Smooth muscle cell (in vitro differentiated cells): ENCODE results near the gene GNG4. TPM values are rescaled to one million over a fixed set of nuclear protein-coding genes. Genes with fewer than 3 reads are reported as not detected.

Experiments used
- DNase-seq: peaks from one replicate; lab custom pipeline; 2025; ENCODE audit not compliant: unreplicated experiment; lab: John Stamatoyannopoulos, UW
- H2AFZ ChIP-seq: fragments of 200-600 bp; sonication (generic); 2 replicates; pipeline ENCODE4 v1.6.0; 2016; ENCODE audit warnings: antibody characterized with exemption, low read depth, mild to moderate bottlenecking
- H3F3A ChIP-seq: fragments of 200-600 bp; sonication (generic); 2 replicates; pipeline ENCODE4 v1.6.0; 2017; ENCODE audit warnings: antibody characterized with exemption, low read depth
- H3K27ac ChIP-seq: fragments of 200-600 bp; sonication (generic); 2 replicates; pipeline ENCODE4 v1.5.1; 2016; ENCODE audit warnings: low read depth, mild to moderate bottlenecking
- H3K27me3 ChIP-seq: fragments of 200-600 bp; sonication (generic); 2 replicates; pipeline ENCODE4 v1.6.1; 2016; ENCODE audit warnings: low read depth, mild to moderate bottlenecking
- H3K36me3 ChIP-seq: fragments of 200-600 bp; sonication (generic); 2 replicates; pipeline ENCODE4 v1.5.1; 2016; ENCODE audit warnings: low read depth
- H3K4me1 ChIP-seq: fragments of 200-600 bp; sonication (generic); 2 replicates; pipeline ENCODE4 v1.5.1; 2016; ENCODE audit warnings: low read depth
- H3K4me2 ChIP-seq: fragments of 200-600 bp; sonication (generic); 2 replicates; pipeline ENCODE4 v1.6.0; 2016; ENCODE audit warnings: mild to moderate bottlenecking
- H3K4me3 ChIP-seq: fragments of 200-600 bp; sonication (generic); 2 replicates; pipeline ENCODE4 v1.5.1; 2016; ENCODE audit warnings: mild to moderate bottlenecking
- H3K79me2 ChIP-seq: fragments of 200-600 bp; sonication (generic); 2 replicates; pipeline ENCODE4 v1.6.0; 2016; ENCODE audit warnings: low read depth, mild to moderate bottlenecking
- H3K9ac ChIP-seq: fragments of 200-600 bp; sonication (generic); 2 replicates; pipeline ENCODE4 v1.6.0; 2016; ENCODE audit warnings: low read depth
- H3K9me3 ChIP-seq: fragments of 200-600 bp; sonication (generic); replicated peaks from 2 replicates; pipeline ENCODE4 v1.5.1; 2016; ENCODE audit warnings: low read depth
- H4K20me1 ChIP-seq: fragments of 200-600 bp; sonication (generic); 2 replicates; pipeline ENCODE4 v1.6.0; 2016; ENCODE audit warnings: low read depth
- WGBS: methylation state at CpG from one replicate; pipeline ENCODE4 v1.1.7; 2016; ENCODE audit warnings: low lambda C conversion rate; 5-methylcytosine and 5-hydroxymethylcytosine counted together
- polyA plus RNA-seq: library from polyadenylated mRNA; unstranded; fragments of >200 nt; fragmentation: Nextera tagmentation; extraction: Ambion mirVana; gene quantifications from 2 replicates; pipeline ENCODE4 v1.2.1, GENCODE V29; 2016
- total RNA-seq: library from RNA; depleted of rRNA; stranded (reverse); fragments of >200 nt; gene quantifications from 2 replicates; pipeline ENCODE4 v1.2.3, GENCODE V29; 2014
- TF ChIP-seq, protein P1 (sequence below): fragments of 200-600 bp; sonication (generic); IDR thresholded peaks from 2 replicates; pipeline ENCODE4 v1.5.1; 2017; ENCODE audit warnings: borderline replicate concordance, mild to moderate bottlenecking, antibody characterized with exemption; ENCODE audit not compliant: insufficient read depth, poor library complexity, severe bottlenecking

The GNG4 gene
- total and polyA plus RNA-seq, 2 experiments from 2014 or later, result 2.7 to 3.1 TPM

DNA sequence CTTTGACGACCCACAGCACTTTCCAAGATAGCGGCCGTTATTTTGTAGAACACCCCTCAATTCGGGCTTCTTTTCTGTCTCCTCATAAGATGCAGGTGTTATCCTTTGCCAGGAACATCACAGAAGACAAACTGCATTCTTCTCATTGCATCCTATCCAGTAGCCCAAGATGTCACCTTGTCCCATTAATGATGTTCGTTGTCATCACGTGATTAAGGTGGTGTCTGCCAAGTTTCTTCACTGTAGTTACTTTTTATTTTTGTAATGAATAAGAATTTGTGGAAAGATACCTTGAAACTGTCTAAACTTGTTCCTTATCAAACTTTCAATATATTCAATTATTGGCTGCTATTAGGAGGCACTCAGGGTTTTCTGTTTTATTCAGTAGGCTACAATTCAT, 39.4 kb downstream of the GNG4 start:
- Histone ChIP-seq H3K79me2 (no peaks in the 10 kb centered on the region), H3K4me1 (no peaks in the 10 kb centered on the region), H3K4me2 (no peak overlapping the region), H3F3A (no peaks in the 10 kb centered on the region), H3K36me3 (no peaks in the 10 kb centered on the region), H4K20me1 (no peaks in the 10 kb centered on the region), H3K9me3 (no peaks in the 10 kb centered on the region), H2AFZ (no peak overlapping the region), H3K9ac (no peak overlapping the region), H3K4me3 (no peak overlapping the region), H3K27ac (no peak overlapping the region), H3K27me3 (no peaks in the 10 kb centered on the region)
- DNase-seq, result no peak
- TF ChIP-seq, protein P1, sequence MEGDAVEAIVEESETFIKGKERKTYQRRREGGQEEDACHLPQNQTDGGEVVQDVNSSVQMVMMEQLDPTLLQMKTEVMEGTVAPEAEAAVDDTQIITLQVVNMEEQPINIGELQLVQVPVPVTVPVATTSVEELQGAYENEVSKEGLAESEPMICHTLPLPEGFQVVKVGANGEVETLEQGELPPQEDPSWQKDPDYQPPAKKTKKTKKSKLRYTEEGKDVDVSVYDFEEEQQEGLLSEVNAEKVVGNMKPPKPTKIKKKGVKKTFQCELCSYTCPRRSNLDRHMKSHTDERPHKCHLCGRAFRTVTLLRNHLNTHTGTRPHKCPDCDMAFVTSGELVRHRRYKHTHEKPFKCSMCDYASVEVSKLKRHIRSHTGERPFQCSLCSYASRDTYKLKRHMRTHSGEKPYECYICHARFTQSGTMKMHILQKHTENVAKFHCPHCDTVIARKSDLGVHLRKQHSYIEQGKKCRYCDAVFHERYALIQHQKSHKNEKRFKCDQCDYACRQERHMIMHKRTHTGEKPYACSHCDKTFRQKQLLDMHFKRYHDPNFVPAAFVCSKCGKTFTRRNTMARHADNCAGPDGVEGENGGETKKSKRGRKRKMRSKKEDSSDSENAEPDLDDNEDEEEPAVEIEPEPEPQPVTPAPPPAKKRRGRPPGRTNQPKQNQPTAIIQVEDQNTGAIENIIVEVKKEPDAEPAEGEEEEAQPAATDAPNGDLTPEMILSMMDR, result no peak
- WGBS, result 93% methylated on average over 6 of the region's 6 CpGs

DNA sequence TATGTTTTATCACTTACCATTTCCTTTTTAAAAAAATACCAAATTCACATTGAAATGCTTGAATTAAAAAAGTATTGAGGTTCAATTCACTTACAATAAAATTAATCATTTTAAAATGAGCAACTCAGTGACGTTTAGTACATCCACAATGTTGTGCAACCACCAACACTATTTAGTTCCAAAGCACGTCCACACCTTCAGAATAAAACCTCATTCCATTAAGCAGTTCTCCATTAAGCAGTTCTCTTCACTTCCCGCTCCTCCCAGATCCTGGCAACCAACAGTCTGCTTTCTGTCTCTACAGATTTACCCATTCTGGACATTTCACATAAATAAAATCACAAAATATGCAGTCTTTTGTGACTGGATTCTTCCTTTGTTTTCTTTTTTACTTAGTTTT, 41.3 kb downstream of the GNG4 start:
- WGBS, result 83% methylated on average over 3 of the region's 3 CpGs
- Histone ChIP-seq H3K4me2 (no peak overlapping the region), H4K20me1 (no peaks in the 10 kb centered on the region), H3K27ac (no peak overlapping the region), H3F3A (no peaks in the 10 kb centered on the region), H3K36me3 (no peaks in the 10 kb centered on the region), H3K4me3 (no peak overlapping the region), H3K79me2 (no peaks in the 10 kb centered on the region), H2AFZ (no peak overlapping the region), H3K9ac (no peak overlapping the region), H3K27me3 (no peaks in the 10 kb centered on the region), H3K4me1 (no peaks in the 10 kb centered on the region), H3K9me3 (no peaks in the 10 kb centered on the region)
- TF ChIP-seq, protein P1, result no peak
- no peak for DNase-seq

DNA sequence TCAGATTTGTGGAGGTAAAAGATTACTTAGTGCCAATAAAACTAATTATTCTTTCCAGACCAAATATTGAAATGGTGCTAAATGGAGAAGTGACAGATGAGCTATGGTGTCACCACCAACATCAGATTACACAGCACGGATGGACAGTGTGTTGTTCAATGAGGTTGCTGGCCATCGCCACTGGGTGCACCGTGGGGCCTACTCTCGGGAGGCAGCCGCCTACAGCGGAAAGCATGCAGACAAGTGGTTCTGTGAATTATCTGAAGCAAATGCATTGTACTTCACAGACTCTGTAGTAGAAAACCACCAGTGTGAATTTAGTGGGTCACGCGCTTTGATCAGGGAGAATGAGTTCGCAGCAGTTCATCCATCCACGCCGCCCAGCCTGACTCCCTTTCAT, 42.3 kb downstream of the GNG4 start:
- H3F3A ChIP-seq, result no peaks in the 10 kb centered on the region
- no peak overlapping the region for H3K4me3 ChIP-seq
- TF ChIP-seq, protein P1, result no peak
- WGBS, result 78% methylated on average over 11 of the region's 11 CpGs
- H3K4me1 ChIP-seq, result no peaks in the 10 kb centered on the region
- DNase-seq, result no peak
- no peaks in the 10 kb centered on the region for H3K9me3 ChIP-seq
- H2AFZ ChIP-seq, result no peak overlapping the region
- H4K20me1 ChIP-seq, result no peaks in the 10 kb centered on the region
- no peak overlapping the region for H3K27ac ChIP-seq
- H3K36me3 ChIP-seq, result no peaks in the 10 kb centered on the region
- no peak overlapping the region for H3K4me2 ChIP-seq
- no peak overlapping the region for H3K9ac ChIP-seq
- H3K79me2 ChIP-seq, result no peaks in the 10 kb centered on the region
- no peaks in the 10 kb centered on the region for H3K27me3 ChIP-seq

DNA sequence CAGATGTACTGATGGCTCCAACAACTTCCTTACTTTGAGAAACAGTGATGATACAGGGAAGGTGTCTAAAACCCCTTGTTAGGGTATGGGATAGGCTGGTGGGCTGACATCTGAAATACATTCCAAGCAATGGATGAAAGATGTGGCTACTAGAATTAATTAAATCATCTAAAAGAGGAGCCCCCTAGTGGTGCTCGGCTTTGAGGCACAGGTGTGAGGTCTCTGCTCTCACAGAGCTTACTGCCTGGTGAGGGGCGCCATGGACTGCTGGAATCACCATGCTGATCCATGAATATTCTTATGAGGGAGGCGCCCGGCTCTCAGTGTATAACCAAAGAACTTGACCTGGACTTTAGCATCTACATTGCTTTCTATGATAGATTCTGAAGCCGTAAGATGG, 48.5 kb downstream of the GNG4 start:
- Histone ChIP-seq H3K27ac (no peak overlapping the region), H2AFZ (no peak overlapping the region), H3K4me1 (no peaks in the 10 kb centered on the region), H3K27me3 (no peaks in the 10 kb centered on the region), H3K79me2 (no peaks in the 10 kb centered on the region), H3K4me3 (no peak overlapping the region), H3F3A (no peaks in the 10 kb centered on the region), H3K9me3 (no peaks in the 10 kb centered on the region), H3K9ac (no peak overlapping the region), H3K4me2 (no peak overlapping the region), H3K36me3 (no peaks in the 10 kb centered on the region), H4K20me1 (no peaks in the 10 kb centered on the region)
- TF ChIP-seq, protein P1, result peak; percentile 28
- no peak for DNase-seq
- WGBS, result 83% methylated on average over 5 of the region's 5 CpGs
